ENCODE data around the gene HNRNPH1. TPM values are rescaled to one million over a fixed set of nuclear protein-coding genes. Genes with fewer than 3 reads are reported as not detected.

Gene HNRNPH1
- total RNA-seq, 2 donors from 2014 or later, result 260 to 398 TPM

GRCh38 chr5:179620293-179620692 is 3.2 kb downstream of the HNRNPH1 start:
- Histone ChIP-seq H3K36me3 (peaks cover 6 to 22% of the 10 kb centered on the region in 2 donors), H3K9me3 (no peaks in the 10 kb centered on the region), H3K4me1 (replicated peaks) (peaks cover 14% of the 10 kb centered on the region), H3K4me3 (peak overlapping the region in 1 of 2 donors; percentile 99), H3K27ac (peak overlapping the region in 1 of 2 donors; percentile 100), H3K27me3 (replicated peaks; ENCODE audit: insufficient read depth) (no peaks in the 10 kb centered on the region)
- intact Hi-C loops (cut with DNase I), result no loop called here
- DNase-seq (ENCODE audit: low spot score), result no peak
- no peak for TF ChIP-seq POLR2A (IDR thresholded peaks at IDR 0.05)
- 1% methylated on average over 3 of the region's 3 CpGs for WGBS

GRCh38 chr5:179619776-179620175 is 3.7 kb downstream of the HNRNPH1 start:
- Histone ChIP-seq H3K27ac (no peak overlapping the region), H3K27me3 (replicated peaks; ENCODE audit: insufficient read depth) (no peaks in the 10 kb centered on the region), H3K4me3 (peak overlapping the region; percentile 3 to 99), H3K4me1 (replicated peaks) (peaks cover 14% of the 10 kb centered on the region), H3K36me3 (peaks cover 6 to 22% of the 10 kb centered on the region in 2 donors), H3K9me3 (no peaks in the 10 kb centered on the region)
- 4% methylated on average over 4 of the region's 4 CpGs for WGBS
- DNase-seq (ENCODE audit: low spot score), result no peak
- no peak for TF ChIP-seq POLR2A (IDR thresholded peaks at IDR 0.05)
- TF ChIP-seq POLR2AphosphoS5 (IDR thresholded peaks at IDR 0.05), result no peak
- TF ChIP-seq CTCF (IDR thresholded peaks at IDR 0.05), result no peak
- intact Hi-C loops (cut with DNase I), result no loop called here

GRCh38 chr5:179618923-179619554 is 4.4 kb downstream of the HNRNPH1 start:
- no peak for DNase-seq (ENCODE audit: low spot score)
- peaks cover 14% of the 10 kb centered on the region for H3K4me1 ChIP-seq (replicated peaks)
- WGBS, result 7% methylated on average over 6 of the region's 6 CpGs
- peak overlapping the region in 1 of 2 donors; percentile 99 for H3K4me3 ChIP-seq
- H3K36me3 ChIP-seq, result peaks cover 6 to 22% of the 10 kb centered on the region in 2 donors
- TF ChIP-seq CTCF (IDR thresholded peaks at IDR 0.05), result no peak
- no peak for TF ChIP-seq POLR2A (IDR thresholded peaks at IDR 0.05)
- no peak for TF ChIP-seq POLR2AphosphoS5 (IDR thresholded peaks at IDR 0.05)
- H3K27ac ChIP-seq, result no peak overlapping the region
- H3K27me3 ChIP-seq (replicated peaks; ENCODE audit: insufficient read depth), result no peaks in the 10 kb centered on the region
- no peaks in the 10 kb centered on the region for H3K9me3 ChIP-seq
- intact Hi-C loops (cut with DNase I), result no loop called here

GRCh38 chr5:179617930-179618329 is 5.5 kb downstream of the HNRNPH1 start:
- Histone ChIP-seq H3K4me3 (no peak overlapping the region), H3K9me3 (no peaks in the 10 kb centered on the region), H3K36me3 (peaks cover 6 to 32% of the 10 kb centered on the region in 2 donors), H3K27me3 (replicated peaks; ENCODE audit: insufficient read depth) (no peaks in the 10 kb centered on the region), H3K27ac (no peak overlapping the region), H3K4me1 (replicated peaks) (peaks cover 14% of the 10 kb centered on the region)
- TF ChIP-seq POLR2A (IDR thresholded peaks at IDR 0.05) (no peak), CTCF (IDR thresholded peaks at IDR 0.05) (no peak)
- no peak for DNase-seq (ENCODE audit: low spot score)
- intact Hi-C loops (cut with DNase I), result no loop called here
- WGBS, result 53% methylated on average over 7 of the region's 7 CpGs

- no peak overlapping the region for H3K27ac ChIP-seq
- DNase-seq (ENCODE audit: low spot score), result no peak
- 68% methylated on average over 9 of the region's 9 CpGs for WGBS
- H3K36me3 ChIP-seq, result peaks cover 6 to 36% of the 10 kb centered on the region in 2 donors
- peaks cover 12% of the 10 kb centered on the region for H3K4me1 ChIP-seq (replicated peaks)
- intact Hi-C loops (cut with DNase I), result no loop called here
- H3K4me3 ChIP-seq, result no peak overlapping the region
- TF ChIP-seq POLR2AphosphoS5 (IDR thresholded peaks at IDR 0.05) (no peak), CTCF (IDR thresholded peaks at IDR 0.05) (no peak), POLR2A (IDR thresholded peaks at IDR 0.05) (no peak)
- H3K9me3 ChIP-seq, result no peaks in the 10 kb centered on the region
- no peaks in the 10 kb centered on the region for H3K27me3 ChIP-seq (replicated peaks; ENCODE audit: insufficient read depth)
Observed at GRCh38 chr5:179616002-179616594, 7.4 kb downstream of the HNRNPH1 start.
